Vagina (tissue), 2 donors: ENCODE results near the gene EIF3D.

ENCODE experiments used
- POLR2AphosphoS5 ChIP-seq, 2 donors: sonication (generic); formaldehyde crosslinking; IDR thresholded peaks; one replicate each; pipeline ENCODE4 v1.9.0; 2017; ENCODE audit warnings: antibody characterized with exemption in 2 of 2, mild to moderate bottlenecking in 2 of 2, low read depth in 1 of 2; ENCODE audit not compliant: insufficient read depth in 1 of 2
- TF ChIP-seq, protein P1 (sequence below), 3 experiments: fragments of 450-650 bp in 2 of 3; fragments of 200-600 bp in 1 of 3; sonication (generic) in 1 of 3; IDR thresholded peaks; one replicate each; pipeline ENCODE4 v1.5.1; 2017 to 2019; ENCODE audit warnings: antibody characterized with exemption in 3 of 3, mild to moderate bottlenecking in 2 of 3, moderate library complexity in 2 of 3

DNA sequence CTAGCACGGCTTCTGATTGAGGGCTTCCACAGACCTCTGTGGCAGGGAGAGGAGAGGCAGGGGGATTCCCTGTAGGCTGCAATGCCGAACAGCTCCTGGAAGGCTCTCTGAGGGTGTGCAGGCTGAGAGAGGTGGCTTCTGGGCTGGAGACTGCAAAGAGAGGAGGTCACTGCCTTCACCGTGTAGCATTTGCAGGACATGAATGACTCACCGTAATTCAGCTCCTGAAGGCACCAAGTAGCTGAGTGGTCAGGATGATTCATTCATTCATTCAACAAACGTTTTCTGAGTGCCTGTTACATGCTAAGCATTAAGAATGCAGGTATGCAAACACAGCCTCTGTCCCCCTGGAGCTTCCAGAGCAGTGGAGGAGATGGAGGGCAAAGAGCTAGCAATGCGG is 18.0 kb upstream of the EIF3D start:
- TF ChIP-seq, protein P1, sequence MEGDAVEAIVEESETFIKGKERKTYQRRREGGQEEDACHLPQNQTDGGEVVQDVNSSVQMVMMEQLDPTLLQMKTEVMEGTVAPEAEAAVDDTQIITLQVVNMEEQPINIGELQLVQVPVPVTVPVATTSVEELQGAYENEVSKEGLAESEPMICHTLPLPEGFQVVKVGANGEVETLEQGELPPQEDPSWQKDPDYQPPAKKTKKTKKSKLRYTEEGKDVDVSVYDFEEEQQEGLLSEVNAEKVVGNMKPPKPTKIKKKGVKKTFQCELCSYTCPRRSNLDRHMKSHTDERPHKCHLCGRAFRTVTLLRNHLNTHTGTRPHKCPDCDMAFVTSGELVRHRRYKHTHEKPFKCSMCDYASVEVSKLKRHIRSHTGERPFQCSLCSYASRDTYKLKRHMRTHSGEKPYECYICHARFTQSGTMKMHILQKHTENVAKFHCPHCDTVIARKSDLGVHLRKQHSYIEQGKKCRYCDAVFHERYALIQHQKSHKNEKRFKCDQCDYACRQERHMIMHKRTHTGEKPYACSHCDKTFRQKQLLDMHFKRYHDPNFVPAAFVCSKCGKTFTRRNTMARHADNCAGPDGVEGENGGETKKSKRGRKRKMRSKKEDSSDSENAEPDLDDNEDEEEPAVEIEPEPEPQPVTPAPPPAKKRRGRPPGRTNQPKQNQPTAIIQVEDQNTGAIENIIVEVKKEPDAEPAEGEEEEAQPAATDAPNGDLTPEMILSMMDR (IDR thresholded peaks at IDR 0.05), result no peak
- TF ChIP-seq POLR2AphosphoS5 (IDR thresholded peaks at IDR 0.05; ENCODE audit: insufficient read depth in 1 of 2, low read depth in 1 of 2), result no peak
